Pancreas (tissue), 10 donors: ENCODE data around the gene JCHAIN. TPM values are rescaled to one million over a fixed set of nuclear protein-coding genes. Genes with fewer than 3 reads are reported as not detected.
A peak's percentile ranks its signal among the peaks of the same experiment; 100 is the strongest.

Experiments used
- ATAC-seq, 4 donors: fragments of 200-7000 bp; cut with Tn5 transposase; one replicate each; pipeline versions ENCODE4 v1.8.0 to v1.9.1; 2020; ENCODE audit warnings: mild to moderate bottlenecking in 4 of 4, moderate library complexity in 4 of 4
- DNase-seq, 6 donors: peaks; one replicate each; pipeline ENCODE4 v3.0.0-alpha.2; 2020
- FAIRE-seq: peaks from 2 replicates; lab custom pipeline; 2012; peaks lifted over from hg19 to GRCh38; lab: Jason Lieb, UNC
- H3K27ac ChIP-seq, 4 donors: fragments of 200-600 bp; sonication (generic); 1 replicate in 3 of 4; 2 replicates in 1 of 4; pipeline versions ENCODE4 v1.5.0 to v1.8.0; 2020
- H3K27me3 ChIP-seq, 4 donors: fragments of 200-600 bp; one replicate each; pipeline ENCODE4 v1.8.0; 2021
- H3K36me3 ChIP-seq, 3 donors: fragments of 200-600 bp; sonication (generic) in 1 of 3; one replicate each; pipeline versions ENCODE4 v1.5.0 to v1.8.0; 2020 to 2021
- H3K4me1 ChIP-seq, 3 donors: fragments of 200-600 bp; one replicate each; pipeline ENCODE4 v1.8.0; 2021
- H3K4me3 ChIP-seq, 4 donors: fragments of 200-600 bp; sonication (generic) in 2 of 4; one replicate each; pipeline versions ENCODE4 v1.5.0 to v1.8.0; 2020 to 2021
- H3K9me3 ChIP-seq, 4 donors: fragments of 200-600 bp; one replicate each; pipeline ENCODE4 v1.8.0; 2021
- CTCF ChIP-seq, 4 donors: fragments of 200-600 bp; sonication (generic) in 3 of 4; IDR thresholded peaks; one replicate each; pipeline versions ENCODE4 v1.5.0 to v1.8.0; 2021; ENCODE audit warnings: antibody characterized with exemption in 4 of 4
- WGBS, 2 donors: extraction: QIAGEN DNeasy Blood & Tissue Kit; methylation state at CpG; one replicate each; pipeline ENCODE4 v1.1.7; 2013; 5-methylcytosine and 5-hydroxymethylcytosine counted together
- intact Hi-C, 3 donors: fragments of 100-400 bp; cut with DNase I; formaldehyde crosslinking; loops; one replicate each; pipeline versions ENCODE4 v1.11.1 to v1.14.2; 2022
- polyA plus RNA-seq, 2 donors: library from polyadenylated mRNA; stranded (reverse); fragments of 200-250 nt; gene quantifications; one replicate each; pipeline ENCODE4 v1.2.3, GENCODE V29; 2013
- total RNA-seq, 6 donors: library from RNA; stranded (reverse); fragmentation: NEBNext Ultra II Directional in 4 of 6; extraction: Animal tissue kit (Norgen Biotek cat#: 25700) in 4 of 6; gene quantifications; one replicate each; pipeline versions ENCODE4 v1.2.1 to v1.2.4, GENCODE V29; 2021 to 2023
- donor health status: healthy with polysubstance abuse.
- donor health status: DM: no; HTN: no; CAD: no; lungs with moderate emphysema.
- donor health status: DM: no; HTN: no; CAD: no.
- donor health status: control.
- donor health status: control.
- donor health status: Bipolar disorder and iron deficiency.
- donor health status: DM: yes; HTN: yes; CAD: no.
- donor health status: DM: no; HTN: no; CAD: no.
- donor health status: DM: no; HTN: no; CAD: no.
- donor health status: DM: yes; HTN: yes; CAD: no.

The JCHAIN gene
- total and polyA plus RNA-seq, 8 donors, result 0.38 to 122 (median 2.2) TPM

GRCh38 chr4:70629469-70630090 lies 36.7 kb downstream of the JCHAIN start:
- H3K9me3 ChIP-seq, result no peaks in the 10 kb centered on the region
- intact Hi-C loops, result no loop called here
- DNase-seq, result no peak
- no peak for ATAC-seq
- no peak for FAIRE-seq
- no peaks in the 10 kb centered on the region for H3K4me1 ChIP-seq
- H3K27ac ChIP-seq, result no peak overlapping the region
- TF ChIP-seq CTCF (IDR thresholded peaks at IDR 0.05), result no peak
- WGBS, 2 donors, result 87 to 93% methylated on average over 1 of the region's 1 CpG
- no peaks in the 10 kb centered on the region for H3K27me3 ChIP-seq
- H3K36me3 ChIP-seq, result no peaks in the 10 kb centered on the region
- H3K4me3 ChIP-seq, result no peak overlapping the region

DNA sequence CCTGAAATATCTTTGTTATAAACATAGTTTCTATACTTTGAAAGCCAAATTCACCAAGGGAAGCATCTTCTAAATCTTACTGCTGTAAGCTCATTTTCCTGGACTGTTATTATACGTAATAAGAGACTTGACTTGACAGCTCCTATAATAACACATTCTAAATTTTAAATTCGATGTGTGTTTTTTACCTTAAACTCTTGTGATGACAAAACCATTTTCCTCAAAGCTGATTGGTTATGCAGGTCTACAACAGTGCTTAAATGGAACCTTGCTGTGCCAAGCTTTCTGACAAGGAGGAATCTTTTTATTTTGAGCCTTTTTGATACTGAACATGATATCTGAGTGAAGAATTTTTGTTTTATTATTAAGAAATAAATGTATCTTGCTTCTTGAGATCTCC lies 37.9 kb downstream of the JCHAIN start, which contains the start of gene ENAM:
Gene ENAM (plus strand): TSS at position 301 of the 400 bp plus-strand sequence. CDS start 757 bp downstream, outside the sequence.
- WGBS, 2 donors, result 84 to 89% methylated on average over 2 of the region's 2 CpGs
- DNase-seq (no peak), FAIRE-seq (no peak), ATAC-seq (no peak)
- H3K27ac ChIP-seq, result no peak within 1 kb of the TSS
- H3K27me3 ChIP-seq, result no peaks in the 10 kb centered on the region
- no peaks in the 10 kb centered on the region for H3K4me1 ChIP-seq
- no peak within 1 kb of the TSS for H3K4me3 ChIP-seq
- no peaks in the 10 kb centered on the region for H3K9me3 ChIP-seq
- no peaks in the 10 kb centered on the region for H3K36me3 ChIP-seq
- TF ChIP-seq CTCF (IDR thresholded peaks at IDR 0.05), result no peak
- intact Hi-C loops, result no loop called here

DNA sequence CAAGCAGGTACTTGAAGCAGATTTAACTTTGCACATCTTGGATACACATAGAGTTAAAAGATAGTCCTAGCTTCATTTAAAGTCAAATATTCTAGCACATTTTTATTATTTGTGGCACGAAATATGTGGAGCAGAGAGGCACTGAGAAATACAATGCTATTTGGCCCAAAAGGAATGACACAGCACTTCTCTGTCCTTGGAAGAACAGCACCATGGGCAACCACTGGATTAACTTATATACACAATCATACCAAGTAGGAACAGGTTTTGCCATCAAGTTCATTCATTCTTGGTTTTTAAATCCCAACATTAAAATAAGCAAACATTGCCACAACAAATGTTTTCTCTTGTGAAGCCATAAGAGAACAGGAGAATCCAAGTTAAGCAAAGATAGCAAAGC lies 38.7 kb downstream of the JCHAIN start:
- no peak overlapping the region for H3K4me3 ChIP-seq
- no peak for FAIRE-seq
- H3K36me3 ChIP-seq, result no peaks in the 10 kb centered on the region
- intact Hi-C loops, result no loop called here
- no peak for TF ChIP-seq CTCF (IDR thresholded peaks at IDR 0.05)
- no peaks in the 10 kb centered on the region for H3K9me3 ChIP-seq
- H3K27me3 ChIP-seq, result no peaks in the 10 kb centered on the region
- no peak for ATAC-seq
- H3K4me1 ChIP-seq, result no peaks in the 10 kb centered on the region
- 58 to 66% methylated on average over 1 of the region's 1 CpG for WGBS, 2 donors
- H3K27ac ChIP-seq, result no peak overlapping the region
- DNase-seq, result no peak

DNA sequence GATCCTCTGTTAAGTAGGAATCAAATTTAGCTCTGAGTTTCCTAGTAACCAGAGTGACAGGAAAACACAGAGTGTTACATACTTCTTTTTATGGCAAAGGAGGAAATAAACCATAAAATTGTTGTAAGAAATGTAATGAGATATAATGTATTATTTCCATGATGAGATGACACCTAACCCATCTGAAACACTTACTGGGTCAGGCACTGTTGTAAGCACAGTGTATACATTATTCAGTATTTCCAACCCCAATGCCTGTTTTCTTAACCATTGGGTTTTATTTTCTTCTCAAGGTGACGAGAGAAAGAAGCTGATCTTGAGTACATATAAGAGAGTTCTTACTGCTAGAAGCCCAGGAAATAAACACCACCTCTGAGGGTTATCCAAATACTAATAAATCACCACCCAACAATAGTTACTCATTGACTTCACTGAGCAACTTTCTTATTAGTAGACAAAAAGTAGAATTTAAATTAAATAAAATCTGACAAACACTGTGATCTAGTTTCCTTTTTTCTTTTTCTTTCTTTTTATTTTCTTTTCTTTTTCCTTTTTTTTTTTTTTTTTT lies 42.0 kb downstream of the JCHAIN start:
- DNase-seq (no peak), ATAC-seq (peak in 3 of 4 donors; percentile 25 to 56 (median 51)), FAIRE-seq (no peak)
- peak overlapping the region in 1 of 4 donors; percentile 1 for H3K27ac ChIP-seq
- no peak for TF ChIP-seq CTCF (IDR thresholded peaks at IDR 0.05)
- H3K27me3 ChIP-seq, result no peaks in the 10 kb centered on the region
- no peak overlapping the region for H3K4me3 ChIP-seq
- no peaks in the 10 kb centered on the region for H3K36me3 ChIP-seq
- H3K4me1 ChIP-seq, result no peaks in the 10 kb centered on the region
- WGBS, 2 donors, result 13 to 19% methylated on average over 1 of the region's 1 CpG
- H3K9me3 ChIP-seq, result no peaks in the 10 kb centered on the region
- intact Hi-C loops, result no loop called here

GRCh38 chr4:70623323-70623722 lies 43.0 kb downstream of the JCHAIN start:
- Histone ChIP-seq H3K4me1 (no peaks in the 10 kb centered on the region), H3K27ac (no peak overlapping the region), H3K4me3 (no peak overlapping the region), H3K27me3 (no peaks in the 10 kb centered on the region), H3K9me3 (no peaks in the 10 kb centered on the region), H3K36me3 (no peaks in the 10 kb centered on the region)
- no peak for ATAC-seq
- DNase-seq, result no peak
- WGBS, 2 donors, result 92 to 99% methylated on average over 3 of the region's 3 CpGs
- intact Hi-C loops, result no loop called here
- no peak for TF ChIP-seq CTCF (IDR thresholded peaks at IDR 0.05)
- no peak for FAIRE-seq
